ENCODE data around the gene ZNF778. TPM values are rescaled to one million over a fixed set of nuclear protein-coding genes. Genes with fewer than 3 reads are reported as not detected.

ZNF778 gene
- total and polyA plus RNA-seq, 2 donors (not counting 1 experiment from before 2014, with no cell fraction given), result 4.3 to 9.4 TPM

- H3K4me1 ChIP-seq (ENCODE audit: control insufficient read depth, extremely low read depth, insufficient read depth, low read length), result no peaks in the 10 kb centered on the region
- H3K4me2 ChIP-seq (ENCODE audit: extremely low read depth, insufficient read depth, low read length), result no peak overlapping the region
- H3K27ac ChIP-seq (ENCODE audit: insufficient read depth, low read length), result no peak overlapping the region
- peaks cover 12% of the 10 kb centered on the region for H3K9me3 ChIP-seq (ENCODE audit: control insufficient read depth, insufficient read depth, low read depth, low read length)
- H3K4me3 ChIP-seq (replicated peaks in 1 of 4; ENCODE audit: control extremely low read depth in 1 of 4, insufficient read depth in 1 of 4, low read depth in 3 of 4, low read length in 4 of 4), result no peak overlapping the region
- no peaks in the 10 kb centered on the region for H3K27me3 ChIP-seq (ENCODE audit: control insufficient read depth, insufficient read depth, low read length)
- no peak for TF ChIP-seq EZH2 (IDR thresholded peaks at IDR 0.05; ENCODE audit: low read length, missing control alignments)
- no peak for TF ChIP-seq CTCF (conservative IDR thresholded peaks at IDR 0.05 in 1 of 2, IDR thresholded peaks at IDR 0.05 in 1 of 2; ENCODE audit: low read depth in 1 of 2, low read length in 2 of 2)
- H3K9ac ChIP-seq (ENCODE audit: insufficient read depth, low read length), result no peak overlapping the region
- H3K36me3 ChIP-seq (ENCODE audit: control insufficient read depth, insufficient read depth, low read length), result peaks cover 46% of the 10 kb centered on the region
- no peaks in the 10 kb centered on the region for H4K20me1 ChIP-seq (ENCODE audit: control insufficient read depth, extremely low read depth, insufficient read depth, low read length)
- H2AFZ ChIP-seq (ENCODE audit: low read length), result no peak overlapping the region
- DNase-seq (ENCODE audit: low read depth in 2 of 2), result no peak
- H3K79me2 ChIP-seq (ENCODE audit: control insufficient read depth, insufficient read depth, low read length), result peaks cover 2% of the 10 kb centered on the region
Observed at GRCh38 chr16:89230255-89230654, 12.8 kb downstream of the ZNF778 start.

GRCh38 chr16:89232107-89232506 lies 14.6 kb downstream of the ZNF778 start:
- Histone ChIP-seq H3K9me3 (ENCODE audit: control insufficient read depth, insufficient read depth, low read depth, low read length) (peaks cover 6% of the 10 kb centered on the region), H3K4me2 (ENCODE audit: extremely low read depth, insufficient read depth, low read length) (no peak overlapping the region), H3K36me3 (ENCODE audit: control insufficient read depth, insufficient read depth, low read length) (peaks cover 35% of the 10 kb centered on the region), H2AFZ (ENCODE audit: low read length) (no peak overlapping the region), H3K4me3 (replicated peaks in 1 of 4; ENCODE audit: control extremely low read depth in 1 of 4, insufficient read depth in 1 of 4, low read depth in 3 of 4, low read length in 4 of 4) (no peak overlapping the region), H3K4me1 (ENCODE audit: control insufficient read depth, extremely low read depth, insufficient read depth, low read length) (no peaks in the 10 kb centered on the region), H4K20me1 (ENCODE audit: control insufficient read depth, extremely low read depth, insufficient read depth, low read length) (no peaks in the 10 kb centered on the region), H3K27me3 (ENCODE audit: control insufficient read depth, insufficient read depth, low read length) (no peaks in the 10 kb centered on the region), H3K27ac (ENCODE audit: insufficient read depth, low read length) (no peak overlapping the region), H3K9ac (ENCODE audit: insufficient read depth, low read length) (no peak overlapping the region), H3K79me2 (ENCODE audit: control insufficient read depth, insufficient read depth, low read length) (peaks cover 2% of the 10 kb centered on the region)
- TF ChIP-seq CTCF (conservative IDR thresholded peaks at IDR 0.05 in 1 of 2, IDR thresholded peaks at IDR 0.05 in 1 of 2; ENCODE audit: low read depth in 1 of 2, low read length in 2 of 2), result no peak
- no peak for TF ChIP-seq EZH2 (IDR thresholded peaks at IDR 0.05; ENCODE audit: low read length, missing control alignments)
- DNase-seq (ENCODE audit: low read depth in 2 of 2), result no peak

GRCh38 chr16:89233678-89234490 lies 16.4 kb downstream of the ZNF778 start:
- no peak overlapping the region for H3K4me3 ChIP-seq (replicated peaks in 1 of 4; ENCODE audit: control extremely low read depth in 1 of 4, insufficient read depth in 1 of 4, low read depth in 3 of 4, low read length in 4 of 4)
- peaks cover 20% of the 10 kb centered on the region for H3K36me3 ChIP-seq (ENCODE audit: control insufficient read depth, insufficient read depth, low read length)
- H3K79me2 ChIP-seq (ENCODE audit: control insufficient read depth, insufficient read depth, low read length), result no peaks in the 10 kb centered on the region
- no peak overlapping the region for H3K9ac ChIP-seq (ENCODE audit: insufficient read depth, low read length)
- no peak for DNase-seq (ENCODE audit: low read depth in 2 of 2)
- TF ChIP-seq EZH2 (IDR thresholded peaks at IDR 0.05; ENCODE audit: low read length, missing control alignments) (no peak), CTCF (conservative IDR thresholded peaks at IDR 0.05 in 1 of 2, IDR thresholded peaks at IDR 0.05 in 1 of 2; ENCODE audit: low read depth in 1 of 2, low read length in 2 of 2) (no peak)
- H3K4me2 ChIP-seq (ENCODE audit: extremely low read depth, insufficient read depth, low read length), result no peak overlapping the region
- no peaks in the 10 kb centered on the region for H3K27me3 ChIP-seq (ENCODE audit: control insufficient read depth, insufficient read depth, low read length)
- H3K9me3 ChIP-seq (ENCODE audit: control insufficient read depth, insufficient read depth, low read depth, low read length), result no peaks in the 10 kb centered on the region
- H3K27ac ChIP-seq (ENCODE audit: insufficient read depth, low read length), result no peak overlapping the region
- no peak overlapping the region for H2AFZ ChIP-seq (ENCODE audit: low read length)
- no peaks in the 10 kb centered on the region for H4K20me1 ChIP-seq (ENCODE audit: control insufficient read depth, extremely low read depth, insufficient read depth, low read length)
- H3K4me1 ChIP-seq (ENCODE audit: control insufficient read depth, extremely low read depth, insufficient read depth, low read length), result no peaks in the 10 kb centered on the region
